Peyer's patch (tissue), 4 donors: ENCODE results near the gene LITAF. TPM values are rescaled to one million over a fixed set of nuclear protein-coding genes. Genes with fewer than 3 reads are reported as not detected.
A peak's percentile ranks its signal among the peaks of the same experiment; 100 is the strongest.
"Not testable (repeated sequence)": the region's sequence is repeated elsewhere in the genome, so short reads cannot be mapped to it uniquely, and the experiment has no call there.

Experiments used
- DNase-seq, 3 donors: peaks; one replicate each; pipeline ENCODE4 v3.0.0-alpha.2; 2017 to 2019
- H3K27ac ChIP-seq, 4 donors: fragments of 200-600 bp; sonication (generic); one replicate each; pipeline ENCODE4 v1.5.1; 2016 to 2019
- H3K27me3 ChIP-seq, 2 donors: fragments of 200-600 bp; sonication (generic); one replicate each; pipeline ENCODE4 v1.5.1; 2019
- H3K36me3 ChIP-seq, 3 donors: fragments of 200-600 bp; sonication (generic); one replicate each; pipeline ENCODE4 v1.5.1; 2016 to 2019
- H3K4me1 ChIP-seq, 4 donors: fragments of 200-600 bp; sonication (generic); one replicate each; pipeline ENCODE4 v1.5.1; 2016 to 2019
- H3K4me3 ChIP-seq, 4 donors: fragments of 200-600 bp; sonication (generic); 1 replicate in 3 of 4; 2 replicates in 1 of 4; pipeline ENCODE4 v1.5.1; 2016 to 2019; ENCODE audit warnings: mild to moderate bottlenecking in 1 of 4
- H3K9me3 ChIP-seq, 4 donors: fragments of 200-600 bp; sonication (generic); one replicate each; pipeline ENCODE4 v1.5.1; 2016 to 2019; ENCODE audit warnings: mild to moderate bottlenecking in 1 of 4
- CTCF ChIP-seq, 6 experiments: fragments of 450-650 bp in 4 of 6; fragments of 200-600 bp in 2 of 6; sonication (generic) in 1 of 6; IDR thresholded peaks; one replicate each; pipeline ENCODE4 v1.5.1; 2017 to 2019; ENCODE audit warnings: antibody characterized with exemption in 6 of 6, mild to moderate bottlenecking in 3 of 6, moderate library complexity in 1 of 6
- POLR2A ChIP-seq, 2 donors: fragments of 450-650 bp; IDR thresholded peaks; one replicate each; pipeline ENCODE4 v1.5.1; 2017; ENCODE audit warnings: antibody characterized with exemption in 2 of 2, mild to moderate bottlenecking in 2 of 2, moderate library complexity in 2 of 2
- total RNA-seq, 4 donors: library from RNA; depleted of rRNA; stranded (reverse); fragments of >200 nt; gene quantifications; one replicate each; pipeline ENCODE4 v1.1.0, GENCODE V29; 2016

The LITAF gene
- total RNA-seq, 4 donors from 2014 or later: 20.1 to 56.9 (median 32.3) TPM

- TF ChIP-seq CTCF (IDR thresholded peaks at IDR 0.05): no peak
- TF ChIP-seq POLR2A (IDR thresholded peaks at IDR 0.05): no peak
- no peak overlapping the region for H3K27ac ChIP-seq
- no peaks in the 10 kb centered on the region for H3K27me3 ChIP-seq
- no peak for DNase-seq
- no peaks in the 10 kb centered on the region for H3K36me3 ChIP-seq
- no peaks in the 10 kb centered on the region for H3K9me3 ChIP-seq
- H3K4me1 ChIP-seq: no peaks in the 10 kb centered on the region
- H3K4me3 ChIP-seq: no peak overlapping the region
These were observed 79.4 kb downstream of the LITAF start for GRCh38 chr16:11507350-11507749.

GRCh38 chr16:11506741-11507305 lies 79.9 kb downstream of the LITAF start:
- H3K4me1 ChIP-seq: no peaks in the 10 kb centered on the region
- peak overlapping the region in 1 of 4 donors; percentile 20 for H3K4me3 ChIP-seq
- TF ChIP-seq POLR2A (IDR thresholded peaks at IDR 0.05): no peak
- TF ChIP-seq CTCF (IDR thresholded peaks at IDR 0.05): no peak
- no peaks in the 10 kb centered on the region for H3K27me3 ChIP-seq
- no peaks in the 10 kb centered on the region for H3K36me3 ChIP-seq
- H3K27ac ChIP-seq: no peak overlapping the region
- peak in 1 of 3 donors; percentile 27 for DNase-seq
- H3K9me3 ChIP-seq: no peaks in the 10 kb centered on the region

GRCh38 chr16:11504261-11504660 lies 82.5 kb downstream of the LITAF start:
- not testable (repeated sequence) for DNase-seq, H3K4me1 ChIP-seq, H3K36me3 ChIP-seq, H3K9me3 ChIP-seq, H3K27me3 ChIP-seq, H3K27ac ChIP-seq, H3K4me3 ChIP-seq

- Histone ChIP-seq H3K27ac (no peak overlapping the region), H3K9me3 (no peaks in the 10 kb centered on the region), H3K4me1 (no peaks in the 10 kb centered on the region), H3K27me3 (no peaks in the 10 kb centered on the region), H3K4me3 (no peak overlapping the region), H3K36me3 (no peaks in the 10 kb centered on the region)
- DNase-seq: no peak
- TF ChIP-seq POLR2A (IDR thresholded peaks at IDR 0.05) (no peak), CTCF (IDR thresholded peaks at IDR 0.05) (no peak)
These were observed 83.2 kb downstream of the LITAF start for GRCh38 chr16:11503566-11503965.

- Histone ChIP-seq H3K9me3 (no peaks in the 10 kb centered on the region), H3K27ac (no peak overlapping the region), H3K27me3 (no peaks in the 10 kb centered on the region), H3K4me3 (no peak overlapping the region), H3K36me3 (no peaks in the 10 kb centered on the region), H3K4me1 (peaks cover 0 to 9% (median 2%) of the 10 kb centered on the region in 4 donors)
- TF ChIP-seq CTCF (IDR thresholded peaks at IDR 0.05) (no peak), POLR2A (IDR thresholded peaks at IDR 0.05) (no peak)
- no peak for DNase-seq
These were observed 84.5 kb downstream of the LITAF start for GRCh38 chr16:11502239-11502638.

GRCh38 chr16:11501632-11502031 lies 85.1 kb downstream of the LITAF start:
- DNase-seq: no peak
- Histone ChIP-seq H3K27me3 (no peaks in the 10 kb centered on the region), H3K4me1 (peaks cover 0 to 15% (median 2%) of the 10 kb centered on the region in 4 donors), H3K9me3 (no peaks in the 10 kb centered on the region), H3K4me3 (no peak overlapping the region), H3K27ac (no peak overlapping the region), H3K36me3 (no peaks in the 10 kb centered on the region)
- TF ChIP-seq CTCF (IDR thresholded peaks at IDR 0.05) (no peak), POLR2A (IDR thresholded peaks at IDR 0.05) (no peak)
